ENCODE data around the gene RBM34.

GRCh38 chr1:235139315-235139714, 21.7 kb downstream of the RBM34 start:
- TF ChIP-seq, protein P1, sequence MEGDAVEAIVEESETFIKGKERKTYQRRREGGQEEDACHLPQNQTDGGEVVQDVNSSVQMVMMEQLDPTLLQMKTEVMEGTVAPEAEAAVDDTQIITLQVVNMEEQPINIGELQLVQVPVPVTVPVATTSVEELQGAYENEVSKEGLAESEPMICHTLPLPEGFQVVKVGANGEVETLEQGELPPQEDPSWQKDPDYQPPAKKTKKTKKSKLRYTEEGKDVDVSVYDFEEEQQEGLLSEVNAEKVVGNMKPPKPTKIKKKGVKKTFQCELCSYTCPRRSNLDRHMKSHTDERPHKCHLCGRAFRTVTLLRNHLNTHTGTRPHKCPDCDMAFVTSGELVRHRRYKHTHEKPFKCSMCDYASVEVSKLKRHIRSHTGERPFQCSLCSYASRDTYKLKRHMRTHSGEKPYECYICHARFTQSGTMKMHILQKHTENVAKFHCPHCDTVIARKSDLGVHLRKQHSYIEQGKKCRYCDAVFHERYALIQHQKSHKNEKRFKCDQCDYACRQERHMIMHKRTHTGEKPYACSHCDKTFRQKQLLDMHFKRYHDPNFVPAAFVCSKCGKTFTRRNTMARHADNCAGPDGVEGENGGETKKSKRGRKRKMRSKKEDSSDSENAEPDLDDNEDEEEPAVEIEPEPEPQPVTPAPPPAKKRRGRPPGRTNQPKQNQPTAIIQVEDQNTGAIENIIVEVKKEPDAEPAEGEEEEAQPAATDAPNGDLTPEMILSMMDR (conservative IDR thresholded peaks at IDR 0.05; ENCODE audit: low read length) = no peak
- no peak for TF ChIP-seq EZH2phosphoT487 (IDR thresholded peaks at IDR 0.05; ENCODE audit: borderline replicate concordance)

Measured in Loucy (cell line).